HEK293T (cell line): ENCODE data around the gene TCHP.

Source experiments
- ARNT ChIP-seq: fragments of 450-650 bp; IDR thresholded peaks from 2 replicates; pipeline ENCODE4 v1.6.1; 2017; ENCODE audit warnings: mild to moderate bottlenecking
- FOXK2 ChIP-seq: fragments of 450-650 bp; IDR thresholded peaks from 2 replicates; pipeline ENCODE4 v1.6.1; 2016; ENCODE audit warnings: mild to moderate bottlenecking
- SUZ12 ChIP-seq: fragments of 450-650 bp; IDR thresholded peaks from 2 replicates; pipeline ENCODE4 v1.6.1; 2016; ENCODE audit warnings: mild to moderate bottlenecking

DNA sequence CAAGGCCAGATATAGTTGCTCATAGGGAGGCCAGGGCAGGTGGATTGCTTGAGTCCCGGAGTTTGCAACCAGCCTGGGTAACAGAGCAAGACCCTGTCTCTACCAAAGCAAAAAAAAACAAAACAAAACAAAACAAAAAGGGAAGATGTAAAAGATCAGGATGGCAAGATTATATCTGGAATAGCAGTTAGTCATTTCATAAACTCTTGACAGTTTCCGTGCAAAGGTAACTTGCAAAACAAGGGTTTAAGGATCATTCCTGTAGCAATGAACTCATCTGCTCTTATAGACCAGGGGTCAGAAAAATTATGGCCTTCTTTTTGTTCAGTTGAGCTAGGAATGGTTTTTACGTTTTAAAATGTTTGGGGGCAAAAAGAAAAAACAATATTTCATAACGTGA, 66.5 kb downstream of the TCHP start:
- TF ChIP-seq ARNT = no peak
- no peak for TF ChIP-seq SUZ12
- TF ChIP-seq FOXK2 = no peak
